ENCODE measurements around the gene YPEL1.
"Not testable (repeated sequence)": the region's sequence is repeated elsewhere in the genome, so short reads cannot be mapped to it uniquely, and the experiment has no call there.

YPEL1 gene

DNA sequence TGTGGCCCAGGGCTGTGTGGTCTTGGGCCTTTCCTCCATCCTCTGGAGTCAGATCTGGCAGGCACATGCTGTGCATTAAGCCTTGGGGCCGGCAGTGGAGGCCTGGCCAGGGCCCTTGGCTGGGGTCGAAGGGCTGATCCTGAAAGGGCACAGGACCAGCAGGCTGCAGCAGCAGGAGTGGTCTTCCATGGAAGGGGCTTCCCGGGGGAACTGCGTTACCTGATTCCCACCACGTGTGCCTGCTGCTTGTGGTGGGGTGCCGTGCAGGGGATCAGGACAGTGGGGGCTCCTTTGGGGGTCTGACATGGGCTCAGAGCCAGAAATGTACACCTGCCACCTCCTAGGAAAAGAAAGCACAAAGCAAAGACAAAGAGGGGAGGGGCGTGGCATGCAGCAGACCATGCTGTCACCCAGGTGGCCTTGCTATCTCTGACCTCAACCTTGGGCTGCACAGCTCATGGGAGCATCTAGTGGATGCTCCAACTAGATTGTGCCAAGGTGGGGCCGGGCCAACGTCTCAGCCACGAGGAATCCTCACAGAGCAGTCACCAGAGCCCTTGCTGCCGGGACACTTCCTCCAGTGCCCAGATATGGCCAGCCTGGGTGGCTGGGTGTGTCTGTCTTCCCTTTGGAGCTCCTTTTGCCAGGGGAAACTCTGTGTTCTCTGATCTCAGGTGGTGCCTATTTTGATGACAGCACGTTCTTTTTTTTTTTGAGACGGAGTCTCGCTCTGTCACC, 17.9 kb upstream of the YPEL1 start:
- no peak for DNase-seq

DNA sequence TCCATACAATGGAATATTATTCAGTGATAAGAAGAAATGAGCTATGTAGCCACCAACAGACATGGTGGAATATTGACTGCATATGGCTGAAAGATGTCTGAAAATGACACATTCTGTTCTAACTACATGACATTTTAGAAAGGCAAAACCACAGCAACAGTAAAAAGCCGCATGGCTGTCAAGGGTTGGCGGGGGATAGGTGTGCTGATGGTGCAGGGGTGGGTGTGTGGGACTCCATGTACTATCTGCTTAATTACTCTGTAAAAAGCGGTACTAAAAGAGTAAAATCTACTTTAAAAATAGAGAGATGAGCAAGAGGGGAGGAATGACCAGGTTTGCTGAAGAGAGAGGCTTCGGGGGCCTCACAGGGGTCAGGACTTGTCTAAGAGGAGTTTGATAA, 16.7 kb upstream of the YPEL1 start:
- no peak for DNase-seq

DNA sequence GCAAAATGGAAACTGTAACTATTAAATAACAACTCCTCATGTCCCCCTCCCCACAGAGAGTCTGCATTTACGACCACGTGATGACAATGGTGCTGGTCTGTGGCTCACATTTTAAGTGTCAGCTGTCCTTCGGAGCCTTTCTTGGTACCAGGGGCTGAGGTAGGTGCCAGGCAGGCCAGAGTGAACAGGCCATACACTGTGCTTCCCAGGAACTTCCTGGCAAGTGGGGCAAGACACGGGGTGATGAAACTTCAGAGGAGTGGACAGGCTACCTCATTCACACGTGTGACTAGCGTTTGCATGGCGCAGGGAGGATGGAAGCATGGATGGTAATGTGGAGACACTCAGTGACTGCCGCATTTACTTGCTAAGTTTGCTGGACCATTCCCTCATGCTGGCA, 10.4 kb upstream of the YPEL1 start:
- no peak for DNase-seq

GRCh38 chr22:21744917-21745316, 9.3 kb upstream of the YPEL1 start:
- DNase-seq: not testable (repeated sequence)

DNA sequence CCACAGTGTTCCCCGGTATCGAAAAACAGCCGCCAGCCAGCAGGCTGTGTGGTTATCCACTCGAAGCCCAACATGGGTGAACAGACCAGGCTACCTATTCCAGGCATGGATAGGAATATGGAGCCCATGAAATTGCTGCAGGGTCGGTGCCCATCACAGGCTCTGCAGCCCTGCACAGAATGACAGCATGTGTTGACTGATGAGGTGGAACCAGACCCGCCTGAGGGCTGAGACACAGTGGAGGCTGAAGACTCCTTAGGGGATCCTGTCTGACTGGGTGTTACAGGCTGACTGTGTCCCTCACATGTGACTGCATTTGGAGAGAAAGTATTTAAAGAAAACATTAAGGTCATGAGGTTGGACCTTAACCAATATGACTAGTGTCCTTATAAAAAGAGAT, 6.2 kb upstream of the YPEL1 start:
- DNase-seq: no peak

GRCh38 chr22:21741059-21741458, 5.5 kb upstream of the YPEL1 start:
- no peak for DNase-seq

GRCh38 chr22:21739828-21740377, 4.3 kb upstream of the YPEL1 start:
- no peak for DNase-seq

DNA sequence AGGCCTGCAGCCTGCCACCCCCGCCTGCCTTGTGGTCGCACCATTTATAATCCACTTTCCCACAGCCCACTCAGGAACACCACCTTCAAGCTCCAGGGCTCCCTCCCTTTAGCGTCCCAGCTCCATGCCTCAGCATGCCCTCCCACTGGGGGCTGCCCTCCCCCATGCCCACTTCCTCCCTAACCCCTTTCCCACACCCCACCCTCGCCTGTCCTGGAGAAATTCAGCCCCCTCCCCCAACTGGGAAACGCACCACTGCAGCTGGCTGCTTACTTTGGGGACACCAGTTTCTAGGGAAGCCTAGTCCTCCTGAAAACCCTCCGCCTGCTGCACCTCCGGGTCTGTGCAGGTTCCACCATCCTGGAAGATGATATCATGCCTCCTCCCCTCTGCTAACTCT, 3.4 kb upstream of the YPEL1 start:
- DNase-seq: no peak

GRCh38 chr22:21738081-21738480, 2.5 kb upstream of the YPEL1 start:
- no peak for DNase-seq

DNA sequence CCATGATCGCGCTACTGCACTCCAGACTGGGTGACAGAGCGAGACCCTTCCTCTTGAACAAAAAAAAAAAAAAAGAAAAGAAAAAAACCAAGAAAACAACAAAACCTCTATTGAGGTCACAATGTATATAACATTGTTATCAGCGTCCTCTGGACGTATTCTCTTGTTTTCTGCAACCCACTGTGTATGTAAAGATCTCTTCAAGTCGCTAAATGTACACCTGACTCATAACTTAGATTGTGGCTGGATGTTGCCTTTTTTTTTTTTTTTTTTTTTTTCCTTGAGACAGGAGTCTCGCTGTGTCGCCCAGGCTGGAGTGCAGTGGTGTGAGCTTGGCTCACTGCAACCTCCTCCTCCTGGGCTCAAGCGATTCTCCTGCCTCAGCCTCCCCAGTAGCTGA, 1.4 kb upstream of the YPEL1 start:
- peak in 1 of 6 experiments; percentile 6 for DNase-seq

- peak in 1 of 6 experiments; percentile 25 for DNase-seq
These were observed 569 bp upstream of the YPEL1 start for GRCh38 chr22:21736084-21736642.

DNA sequence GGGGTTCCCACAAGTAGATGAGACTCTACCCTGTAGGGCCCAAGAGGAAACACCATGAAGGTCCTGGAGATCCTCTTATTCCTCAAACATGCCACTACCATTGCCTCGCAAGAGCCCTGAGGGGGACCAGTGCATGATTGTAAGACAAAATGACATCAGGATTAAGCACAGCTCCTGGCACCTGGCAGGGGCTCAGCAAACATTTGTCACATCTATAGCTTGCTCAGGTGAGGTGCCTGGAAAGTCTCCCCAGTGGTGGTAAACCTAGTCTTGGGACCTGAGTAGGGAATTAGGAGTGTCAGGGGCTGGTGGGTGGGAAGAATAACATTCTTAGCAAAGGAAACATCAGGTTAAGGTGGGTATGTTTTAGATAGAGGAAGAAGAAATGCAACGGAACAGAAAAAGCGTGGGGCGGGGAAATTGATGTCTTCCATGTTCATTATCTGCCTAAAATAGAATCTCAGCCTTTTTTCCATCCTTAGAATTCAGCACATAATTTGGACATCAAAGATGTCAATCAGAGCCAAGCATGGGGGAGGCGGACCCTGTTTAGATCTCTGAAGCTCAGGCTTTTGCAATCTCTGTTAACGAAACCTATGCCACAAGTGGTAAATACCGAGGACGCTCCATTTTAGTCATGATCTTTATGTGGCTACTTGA, 924 bp downstream of the YPEL1 start:
- no peak for DNase-seq

DNA sequence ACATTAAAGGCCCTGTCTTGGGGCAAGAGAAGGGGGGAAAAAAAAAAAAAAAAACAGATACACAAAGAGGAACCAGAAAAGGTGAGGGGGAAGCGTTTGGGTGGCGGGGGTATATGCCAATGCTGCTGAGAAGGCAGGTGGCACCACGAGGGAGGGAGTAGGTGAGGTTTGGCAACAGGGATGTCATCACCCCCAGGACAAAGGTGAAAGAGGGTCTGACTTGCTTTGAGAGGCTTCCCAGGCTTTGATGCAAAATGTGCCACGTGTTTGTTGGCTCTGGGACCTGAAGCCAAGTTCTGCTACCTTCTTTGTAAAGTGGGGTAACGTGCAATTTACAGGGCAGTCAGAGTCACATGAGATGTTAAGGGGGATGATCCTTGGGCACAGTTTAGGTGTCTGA, 4.1 kb downstream of the YPEL1 start:
- no peak for DNase-seq

DNA sequence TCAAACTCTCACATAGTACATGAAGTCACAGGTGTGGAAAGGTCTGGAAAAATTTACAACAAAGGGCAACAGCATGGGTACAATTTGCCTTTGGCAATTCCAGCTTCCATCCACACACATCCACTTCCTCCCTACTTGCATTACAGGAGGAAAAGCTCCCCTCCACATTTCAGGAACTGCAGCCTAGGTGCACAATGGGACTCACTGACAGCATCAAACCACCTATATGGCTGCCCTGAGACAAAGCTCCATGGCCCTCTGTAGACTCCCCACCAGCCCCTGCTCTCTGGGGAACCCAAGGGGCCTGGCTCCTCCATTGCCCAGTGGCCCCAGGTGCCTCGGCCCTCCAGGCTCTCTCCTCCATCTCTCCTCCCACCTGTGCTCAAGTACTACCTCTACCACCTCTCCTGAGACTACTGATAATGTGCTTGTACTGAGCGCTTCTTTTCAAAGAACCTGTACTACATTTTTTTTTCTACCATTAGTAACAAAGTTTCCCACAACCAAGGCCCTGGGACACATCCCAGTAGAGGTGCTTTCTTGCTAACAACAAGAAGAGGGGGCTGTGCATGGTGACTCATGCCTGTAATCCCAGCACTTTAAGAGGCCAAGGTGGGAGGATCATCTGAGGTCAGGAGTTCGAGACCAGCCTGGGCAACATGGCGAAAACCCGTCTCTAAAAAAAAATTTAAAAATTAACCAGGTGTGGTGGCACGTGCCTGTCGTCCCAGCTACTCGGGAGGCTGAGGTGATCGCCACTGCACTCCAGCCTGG, 4.9 kb downstream of the YPEL1 start:
- no peak for DNase-seq

GRCh38 chr22:21729184-21729583, 6.4 kb downstream of the YPEL1 start:
- DNase-seq: not testable (repeated sequence)

DNA sequence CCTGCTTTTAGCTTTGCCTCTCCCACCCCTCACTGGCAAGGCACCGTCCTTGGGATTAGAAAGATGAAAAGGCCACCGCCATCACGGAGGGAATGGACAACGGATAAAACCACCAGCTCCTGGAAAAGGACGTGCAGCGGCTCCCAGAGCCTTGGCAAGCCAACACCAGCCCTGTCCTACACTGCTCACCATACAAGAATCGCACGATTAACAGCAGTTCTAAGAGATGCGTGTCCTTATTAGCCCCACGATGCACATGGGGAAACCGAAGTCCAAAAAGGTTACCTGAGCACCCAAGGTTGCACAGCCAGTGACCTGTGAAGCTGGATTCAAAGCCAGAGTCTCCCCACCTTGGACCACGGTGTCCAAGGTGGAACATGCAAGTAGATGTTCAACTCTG, 7.3 kb downstream of the YPEL1 start:
- DNase-seq: no peak

GRCh38 chr22:21727768-21728167, 7.8 kb downstream of the YPEL1 start:
- DNase-seq: no peak

DNA sequence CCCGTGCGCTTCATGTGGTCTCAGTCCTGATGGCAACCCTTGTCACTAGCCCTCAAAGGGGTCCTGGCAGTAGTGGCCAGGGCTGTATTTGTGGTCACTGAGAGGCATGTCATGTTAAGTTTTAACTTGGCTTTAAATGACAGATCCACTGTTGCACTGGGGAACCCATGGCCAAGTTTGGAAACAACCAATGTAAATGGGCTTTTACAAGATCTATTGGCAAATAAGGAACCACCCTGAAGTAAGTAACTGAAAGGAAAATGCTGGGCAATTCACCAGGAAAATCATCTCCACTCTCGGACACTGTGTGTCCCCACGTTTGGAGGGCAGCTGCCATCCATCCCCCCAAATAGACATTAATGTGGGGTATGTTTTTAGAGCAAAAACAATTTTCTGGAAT, 8.4 kb downstream of the YPEL1 start:
- no peak for DNase-seq

DNA sequence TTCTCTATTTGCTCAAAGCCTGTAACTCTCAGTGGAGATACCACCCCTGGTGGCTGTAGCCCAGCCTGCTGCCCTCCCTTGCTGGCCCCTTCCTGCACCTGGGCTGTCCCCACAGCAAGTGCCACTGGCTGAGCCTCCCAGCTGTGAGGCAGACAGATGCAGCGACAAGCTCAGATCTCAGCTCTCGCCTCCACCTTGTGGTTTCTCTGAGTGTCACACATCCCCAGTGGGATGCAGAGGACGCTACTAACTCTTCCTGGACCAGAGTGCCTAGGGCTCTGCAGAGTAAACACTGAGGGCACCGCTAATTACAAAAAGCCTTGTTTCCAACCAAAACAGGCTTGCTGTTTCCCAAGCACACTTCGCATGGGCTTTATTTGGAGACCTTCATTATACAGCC, 8.9 kb downstream of the YPEL1 start:
- peak in 2 of 6 experiments; percentile 8 to 10 for DNase-seq

- no peak for DNase-seq
These were observed 9.5 kb downstream of the YPEL1 start for GRCh38 chr22:21725956-21726649.

DNA sequence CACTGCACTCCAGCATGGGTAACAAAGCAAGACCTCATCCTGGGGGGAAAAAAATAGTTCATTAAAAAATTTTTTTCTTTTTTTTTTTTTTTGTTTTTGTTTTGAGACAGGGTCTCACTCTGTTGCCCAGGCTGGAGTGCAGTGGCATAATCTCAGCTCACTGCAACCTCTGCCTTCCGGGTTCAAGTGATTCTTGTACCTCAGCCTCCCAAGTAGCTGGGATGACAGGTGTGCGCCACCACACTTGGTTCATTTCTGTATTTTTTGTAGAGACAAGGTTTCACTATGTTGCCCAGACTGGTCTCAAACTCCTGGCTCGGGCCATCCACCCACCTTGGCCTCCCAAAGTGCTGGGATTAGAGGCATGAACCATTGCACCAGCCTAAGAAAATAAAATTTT, 11.1 kb downstream of the YPEL1 start:
- not testable (repeated sequence) for DNase-seq

DNA sequence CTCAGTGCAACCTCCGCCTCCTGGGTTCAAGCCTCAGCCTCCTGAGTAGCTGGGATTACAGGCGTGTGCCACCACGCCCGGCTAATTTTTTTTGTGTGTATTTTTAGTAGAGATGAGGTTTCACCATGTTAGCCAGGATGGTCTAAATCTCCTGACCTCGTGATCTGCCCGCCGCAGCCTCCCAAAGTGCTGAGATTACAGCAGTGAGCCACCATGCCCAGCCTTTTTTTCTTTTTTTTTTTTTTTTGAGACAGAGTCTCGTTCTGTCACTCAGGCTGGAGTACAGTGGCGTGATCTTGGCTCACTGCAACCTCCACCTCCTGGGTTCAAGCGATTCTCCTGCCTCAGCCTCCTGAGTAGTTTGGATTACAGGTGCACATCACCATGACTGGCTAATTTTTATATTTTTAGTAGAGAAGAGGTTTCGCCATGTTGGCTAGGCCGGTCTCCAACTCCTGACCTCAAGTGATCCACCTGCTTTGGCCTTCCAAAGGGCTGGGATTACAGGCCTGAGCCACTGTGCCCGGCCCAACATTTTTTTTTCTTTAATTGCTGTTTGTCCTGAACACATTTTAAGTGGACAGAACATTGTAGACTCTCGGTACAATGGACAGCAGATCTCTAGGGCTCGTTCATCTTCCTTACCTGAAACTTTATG, 14.3 kb downstream of the YPEL1 start:
- DNase-seq: not testable (repeated sequence)
